HepG2 (cell line): Measurements from ENCODE around the gene CENPB. TPM values are rescaled to one million over a fixed set of nuclear protein-coding genes. Genes with fewer than 3 reads are reported as not detected.
A peak's percentile ranks its signal among the peaks of the same experiment; 100 is the strongest.

ENCODE experiments used
- ATAC-seq: fragments of 200-7000 bp; cut with Tn5 transposase; 3 replicates; pipeline ENCODE4 v1.9.1; 2020; ENCODE audit warnings: mild to moderate bottlenecking, moderate library complexity
- BruUV-seq: library from RNA; stranded (reverse); fragments of 400-500 nt; replicated peaks from 2 replicates; lab custom pipeline; 2021; lab: Mats Ljungman, UMichigan
- CTCF ChIA-PET: fragments of 300-600 bp; formaldehyde crosslinking; extraction: SDS; loops from one replicate; lab custom pipeline; 2021; ENCODE audit warnings: low total read pairs, inconsistent platforms, low intra/inter-chr PET ratio; lab: Yijun Ruan, JAX
- POLR2A ChIA-PET: fragments of 350-600 bp; sonication (Branson Sonifier 250); formaldehyde crosslinking; loops from one replicate; lab custom pipeline; 2020; ENCODE audit warnings: antibody characterized with exemption, inconsistent platforms; lab: Yijun Ruan, JAX
- DNase-seq: peaks from one replicate; pipeline ENCODE4 v3.0.0-alpha.2; 2015; ENCODE audit warnings: low spot score
- FAIRE-seq: peaks from 3 replicates; lab custom pipeline; 2011; peaks lifted over from hg19 to GRCh38; lab: Jason Lieb, UNC
- H2AFZ ChIP-seq: one replicate; pipeline ENCODE4 v1.6.1; 2011; ENCODE audit warnings: low read length, inconsistent platforms
- H3K27ac ChIP-seq: fragments of 300-600 bp; 3 replicates; pipeline ENCODE4 v1.8.0; 2011; ENCODE audit warnings: mixed run types, mild to moderate bottlenecking, mixed read lengths, low read length, inconsistent platforms; ENCODE audit not compliant: insufficient read depth; ENCODE audit errors: extremely low read length
- H3K27me3 ChIP-seq, 2 experiments: fragments of 200-600 bp in 1 of 2; 2 replicates in 1 of 2; 3 replicates in 1 of 2; pipeline versions ENCODE4 v1.6.0 to v1.8.0; 2011; ENCODE audit warnings: low read length in 2 of 2, mild to moderate bottlenecking in 2 of 2, moderate library complexity in 2 of 2, inconsistent platforms in 1 of 2; ENCODE audit not compliant: insufficient read depth in 2 of 2, control insufficient read depth in 1 of 2
- H3K36me3 ChIP-seq, 2 experiments: fragments of 200-600 bp in 1 of 2; replicated peaks in 1 of 2; 2 replicates in 1 of 2; 3 replicates in 1 of 2; pipeline versions ENCODE4 v1.5.1 to v1.8.0; 2011; ENCODE audit warnings: low read length in 2 of 2, inconsistent platforms in 1 of 2; ENCODE audit not compliant: insufficient read depth in 2 of 2, control insufficient read depth in 1 of 2
- H3K4me1 ChIP-seq: 2 replicates; pipeline ENCODE4 v1.5.1; 2012; ENCODE audit warnings: low read length, inconsistent platforms; ENCODE audit not compliant: insufficient read depth
- H3K4me2 ChIP-seq: 2 replicates; pipeline ENCODE4 v1.6.0; 2011; ENCODE audit warnings: low read depth, low read length, inconsistent platforms
- H3K4me3 ChIP-seq, 3 experiments: fragments of 200-600 bp in 1 of 3; sonication (generic), shearing (Covaris generic) in 1 of 3; replicated peaks in 1 of 3; 2 replicates each; pipeline ENCODE4 v1.5.1; 2011 to 2016; ENCODE audit warnings: low read length in 3 of 3, inconsistent platforms in 2 of 3, low read depth in 2 of 3, mild to moderate bottlenecking in 2 of 3, control low read depth in 1 of 3, mixed read lengths in 1 of 3; ENCODE audit not compliant: insufficient read depth in 1 of 3
- H3K79me2 ChIP-seq: one replicate; pipeline ENCODE4 v1.6.1; 2011; ENCODE audit warnings: low read length, inconsistent platforms; ENCODE audit not compliant: insufficient read depth
- H3K9ac ChIP-seq: 2 replicates; pipeline ENCODE4 v1.6.0; 2011; ENCODE audit warnings: mild to moderate bottlenecking, low read depth, low read length, inconsistent platforms; ENCODE audit not compliant: insufficient read depth
- H3K9me3 ChIP-seq: 2 replicates; pipeline ENCODE4 v1.5.1; 2012; ENCODE audit warnings: mild to moderate bottlenecking, low read length
- H4K20me1 ChIP-seq: 2 replicates; pipeline ENCODE4 v1.6.0; 2011; ENCODE audit warnings: inconsistent platforms, mild to moderate bottlenecking, low read length, moderate library complexity; ENCODE audit not compliant: insufficient read depth
- CEBPB ChIP-seq: IDR thresholded peaks from 2 replicates; pipeline ENCODE4 v1.6.1; 2011; ENCODE audit warnings: low read depth, low read length, improper control_type of control experiment, borderline replicate concordance
- FOXC1 ChIP-seq: sonication (generic); formaldehyde crosslinking; IDR thresholded peaks from 2 replicates; pipeline ENCODE4 v1.8.0; 2022; ENCODE audit warnings: mild to moderate bottlenecking, missing genetic modification reagents, borderline replicate concordance
- ZNF646 ChIP-seq: sonication (generic); formaldehyde crosslinking; IDR thresholded peaks from 2 replicates; pipeline ENCODE4 v1.9.0; 2021; ENCODE audit warnings: mild to moderate bottlenecking, missing genetic modification reagents
- whole genome bisulfite sequencing: methylation state at CpG from one replicate; pipeline ENCODE4 v1.1.6; 2017; ENCODE audit warnings: low lambda C conversion rate; 5-methylcytosine and 5-hydroxymethylcytosine counted together
- in situ Hi-C: cut with HindIII; loops from 2 replicates; pipeline ENCODE4 v1.10.0; 2017; ENCODE audit warnings: low pct_unique_long_range_greater_than_20kb; ENCODE audit not compliant: extremely low pct_ligation_motif_present
- intact Hi-C: fragments of 100-400 bp; cut with micrococcal nuclease; formaldehyde crosslinking; loops from one replicate; pipeline ENCODE4 v1.10.0; 2022; ENCODE audit not compliant: unreplicated experiment
- polyA plus RNA-seq, 8 experiments: library from polyadenylated mRNA; depleted of rRNA in 3 of 8; stranded (reverse) in 7 of 8; unstranded in 1 of 8; fragments of >200 nt; fragmentation: Illumina TruSeq in 4 of 8; extraction: Trizol in 4 of 8; gene quantifications; 2 replicates each; pipeline versions ENCODE4 v1.2.1 to v1.2.3, GENCODE V29; 2011 to 2016; ENCODE audit warnings: low read depth in 4 of 8, missing spikeins in 1 of 8, mixed read lengths in 1 of 8; ENCODE audit not compliant: insufficient read depth in 1 of 8
- total RNA-seq, 5 experiments: library from RNA; depleted of rRNA; stranded (reverse); fragments of >200 nt; fragmentation: Illumina TruSeq; extraction: Trizol; gene quantifications; 2 replicates each; pipeline ENCODE4 v1.2.3, GENCODE V29; 2016; ENCODE audit warnings: low read depth in 1 of 5

CENPB gene
- total and polyA plus RNA-seq, 2 of the 13 experiments (the other 11 are each of a cell fraction or from before 2014, with no cell fraction given): 10.4 to 54.5 TPM

DNA sequence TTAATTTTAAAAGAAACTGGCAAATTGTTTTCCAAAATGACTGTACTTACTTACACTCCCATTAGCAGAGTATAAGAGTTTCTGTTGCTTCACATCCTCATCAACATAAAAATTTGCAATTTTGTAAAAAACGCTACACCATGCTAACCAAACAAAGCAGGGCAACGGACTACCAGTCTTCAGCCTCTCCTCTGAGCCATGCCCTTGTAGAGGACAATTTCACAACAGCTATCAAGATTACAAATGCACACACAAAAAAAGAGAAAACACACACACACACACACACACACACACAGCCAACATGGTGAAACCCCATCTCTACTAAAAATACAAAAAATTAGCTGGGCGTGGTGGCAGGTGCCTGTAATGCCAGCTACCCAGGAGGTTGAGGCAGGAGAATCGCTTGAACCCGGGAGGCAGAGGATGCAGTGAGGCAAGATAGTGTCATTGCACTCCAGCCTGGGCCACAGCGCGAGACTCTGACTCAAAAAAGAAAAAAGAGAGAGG is 14.9 kb downstream of the CENPB start:
- no peak overlapping the region for H3K27ac ChIP-seq
- H3K27me3 ChIP-seq: peaks cover 0 to 5% of the 10 kb centered on the region in 2 experiments; a peak in 2 of 5 replicates
- TF ChIP-seq CEBPB (peak; percentile 57; the same call in 1 of the 2 replicates), ZNF646 (peak; percentile 73; the same call in 1 of the 2 replicates), FOXC1 (CRISPR knock-in tag) (no peak)
- TF ChIP-seq, all 625 proteins: peak for 2
- Histone ChIP-seq H3K4me1 (peaks cover 43% of the 10 kb centered on the region), H3K4me2 (no peak overlapping the region), H3K9me3 (no peaks in the 10 kb centered on the region), H3K36me3 (no peaks in the 10 kb centered on the region), H3K4me3 (no peak overlapping the region), H3K79me2 (peaks cover 6% of the 10 kb centered on the region), H2AFZ (no peak overlapping the region), H3K9ac (no peak overlapping the region), H4K20me1 (no peaks in the 10 kb centered on the region)
- FAIRE-seq (no peak), ATAC-seq (no peak), DNase-seq (no peak)
- in situ Hi-C loops: no loop called here
- BruUV-seq: no TSS peak
- 38% methylated on average over 7 of the region's 7 CpGs for WGBS
- POLR2A ChIA-PET: interaction anchor here (1.3 to 1.7 kb wide), 2 partner anchors 10 to 76 kb away, joined by 3 to 4 read pairs; partner anchors contain the start of gene SPEF1
- CTCF ChIA-PET: no interaction called here
- intact Hi-C loops: no loop called here
